Anterior cingulate cortex (tissue), 58 donors: Measurements from ENCODE around the gene PADI2.
A peak's percentile ranks its signal among the peaks of the same experiment; 100 is the strongest.

Experiments used
- DNase-seq, 58 donors: peaks; one replicate each; lab custom pipeline; 2025; lab: John Stamatoyannopoulos, UW

PADI2 gene

DNA sequence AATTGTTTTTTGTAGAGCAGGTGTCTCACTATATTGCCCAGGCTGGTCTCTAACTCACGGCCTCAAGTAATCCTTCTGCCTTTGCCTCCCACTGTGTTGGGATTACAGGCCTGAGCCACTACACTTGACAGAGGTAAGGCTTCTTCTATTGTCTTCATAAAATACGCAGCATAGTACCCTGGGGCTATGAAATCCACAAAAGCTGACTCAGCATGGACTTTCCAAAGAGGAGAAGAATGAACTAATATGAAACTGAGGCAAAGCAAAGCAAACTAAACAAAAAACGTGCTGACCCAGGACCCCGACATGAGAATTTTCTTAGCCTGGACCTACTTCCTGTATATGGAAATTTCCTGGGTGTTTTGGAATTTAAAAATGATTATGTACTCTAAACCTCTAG, 89.0 kb downstream of the PADI2 start:
- DNase-seq, result no peak

GRCh38 chr1:17028662-17029188, 90.5 kb downstream of the PADI2 start:
- DNase-seq, result no peak

GRCh38 chr1:17027900-17028299, 91.4 kb downstream of the PADI2 start:
- DNase-seq, result no peak

DNA sequence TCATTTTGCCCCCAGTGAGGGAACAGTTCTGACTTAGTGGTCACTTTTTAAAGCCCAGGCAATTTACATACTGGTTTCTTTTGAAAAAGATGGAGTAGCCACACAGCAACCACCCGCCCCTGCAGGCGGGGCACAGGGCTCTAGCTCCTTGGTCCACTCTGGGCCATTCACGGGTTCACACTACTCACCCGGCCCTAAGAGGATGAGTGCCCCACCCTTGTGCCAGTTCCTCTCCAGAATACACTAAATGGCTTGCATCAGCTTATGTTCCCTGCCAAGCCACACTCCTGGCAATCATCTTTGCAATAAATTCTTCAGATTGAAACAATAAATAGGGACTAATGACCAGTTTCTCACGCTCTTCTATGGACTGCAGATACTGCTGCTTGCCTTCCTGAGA, 91.8 kb downstream of the PADI2 start:
- no peak for DNase-seq

GRCh38 chr1:17024721-17025120, 94.5 kb downstream of the PADI2 start:
- DNase-seq, result no peak

DNA sequence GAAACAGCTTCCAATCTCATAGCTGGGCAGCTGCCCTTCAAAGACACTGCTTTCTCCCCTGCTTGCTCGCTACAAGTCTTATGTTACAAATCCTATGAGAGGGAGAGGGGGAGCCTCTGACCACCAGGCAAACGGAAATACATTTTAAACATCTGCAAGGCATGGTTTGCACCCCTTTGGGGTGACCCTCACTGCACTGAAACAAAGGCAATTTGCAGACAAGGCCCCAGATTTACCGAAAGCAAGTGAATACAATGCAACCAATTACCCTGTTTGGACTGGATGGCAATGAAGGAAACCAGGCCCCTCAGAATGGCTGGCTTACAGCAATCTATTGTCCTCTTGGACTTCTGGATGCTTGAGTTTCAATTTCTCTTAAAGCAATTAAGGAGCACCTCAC, 95.7 kb downstream of the PADI2 start:
- DNase-seq, result no peak

DNA sequence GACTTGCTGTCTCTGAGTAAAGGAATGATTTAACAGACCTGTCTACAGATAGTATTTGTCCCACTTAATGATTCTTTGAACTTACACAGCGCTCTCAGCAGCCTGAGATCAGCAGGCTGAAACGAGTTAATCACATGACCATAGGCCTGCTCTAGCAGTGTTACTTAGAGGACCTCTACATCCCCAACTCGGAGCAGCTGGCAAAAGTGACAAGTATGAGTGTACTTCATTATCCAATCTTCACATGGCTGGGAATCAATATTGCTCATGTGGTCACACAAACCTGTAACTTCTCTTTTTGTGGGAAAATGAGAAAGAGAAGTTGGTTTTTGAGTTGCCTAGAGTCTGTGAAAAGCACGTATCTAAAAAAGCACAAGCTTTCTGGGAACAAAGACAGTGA, 96.1 kb downstream of the PADI2 start:
- DNase-seq, result no peak

DNA sequence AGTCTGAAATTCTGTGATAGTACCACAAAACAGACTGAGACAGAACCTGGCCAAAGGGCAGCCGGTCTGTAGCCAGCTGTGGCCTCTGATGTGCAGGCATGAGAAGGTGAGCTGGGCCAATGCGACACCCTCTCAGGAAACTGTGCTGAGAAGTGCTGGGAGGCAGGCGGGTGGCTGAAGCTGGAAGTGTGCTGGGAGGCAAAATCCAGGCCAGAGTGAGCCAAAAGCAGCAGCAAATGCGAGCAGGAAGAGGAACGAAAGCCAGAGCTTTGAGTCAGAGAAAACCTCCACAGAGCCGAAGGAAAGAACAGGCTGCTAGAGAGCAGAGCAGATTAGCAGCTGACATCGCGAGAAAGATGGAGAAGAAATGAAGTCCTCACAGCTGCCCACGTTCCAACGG, 97.4 kb downstream of the PADI2 start:
- DNase-seq, result peak in 3 of 58 donors; percentile 12 to 25 (median 22)

GRCh38 chr1:17020502-17020901, 98.7 kb downstream of the PADI2 start:
- DNase-seq, result no peak

DNA sequence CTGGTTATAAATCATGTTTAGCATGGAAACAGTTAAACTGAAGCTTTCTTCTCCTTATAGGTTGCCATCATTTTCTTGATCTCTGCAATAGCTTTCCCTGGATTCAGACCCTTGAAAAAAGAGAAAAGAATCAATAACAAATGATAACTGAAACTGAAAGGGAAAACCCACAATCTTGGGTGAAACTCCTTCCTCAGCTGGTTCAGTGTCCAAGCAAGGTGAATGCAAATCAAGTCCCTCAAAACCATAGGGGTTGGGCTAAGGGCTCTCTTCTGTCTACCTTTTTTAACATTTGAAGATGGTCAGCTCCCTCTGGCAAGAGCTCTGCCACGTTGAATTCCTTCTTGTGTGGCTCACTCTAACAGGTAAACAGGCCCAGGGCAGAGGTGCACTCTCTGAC, 100.4 kb downstream of the PADI2 start:
- DNase-seq, result no peak

DNA sequence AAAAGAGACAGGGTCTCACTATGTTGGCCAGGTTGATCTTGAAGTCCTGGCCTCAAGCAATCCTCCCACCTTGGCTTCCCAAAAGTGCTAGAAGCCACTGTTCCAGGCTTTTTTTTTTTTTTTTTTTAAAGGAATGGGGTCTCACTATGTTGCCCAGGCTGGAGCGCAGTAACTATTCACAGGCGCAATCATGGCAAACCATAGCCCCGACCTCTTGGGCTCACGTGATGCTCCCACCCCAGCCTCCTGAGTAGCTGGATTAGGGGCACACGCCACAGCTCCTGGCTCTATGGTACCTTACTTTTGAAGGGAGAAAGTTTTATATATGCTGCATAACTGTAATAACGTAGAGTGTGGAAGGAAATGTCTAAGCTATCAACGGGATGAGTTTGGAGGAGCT, 101.8 kb downstream of the PADI2 start:
- DNase-seq, result no peak
